Gastrocnemius medialis (tissue), 4 donors: ENCODE measurements around the gene CFLAR.

Source experiments
- CTCF ChIP-seq, 5 experiments: fragments of 450-650 bp in 3 of 5; fragments of 200-600 bp in 2 of 5; sonication (generic) in 2 of 5; IDR thresholded peaks in 4 of 5; conservative IDR thresholded peaks in 1 of 5; 1 replicate in 4 of 5; 2 replicates in 1 of 5; pipeline ENCODE4 v1.5.1; 2016 to 2019; ENCODE audit warnings: antibody characterized with exemption in 5 of 5, mild to moderate bottlenecking in 3 of 5, moderate library complexity in 3 of 5
- POLR2A ChIP-seq, 2 donors: fragments of 450-650 bp; IDR thresholded peaks; one replicate each; pipeline ENCODE4 v1.6.1; 2017; ENCODE audit warnings: antibody characterized with exemption in 2 of 2, mild to moderate bottlenecking in 2 of 2, moderate library complexity in 2 of 2

GRCh38 chr2:201156036-201156435 is 40.1 kb downstream of the CFLAR start:
- TF ChIP-seq CTCF (IDR thresholded peaks at IDR 0.05 in 4 of 5, conservative IDR thresholded peaks at IDR 0.05 in 1 of 5) (no peak), POLR2A (IDR thresholded peaks at IDR 0.05) (no peak)
